ENCODE results near the gene SLC13A3. TPM values are rescaled to one million over a fixed set of nuclear protein-coding genes. Genes with fewer than 3 reads are reported as not detected.

The SLC13A3 gene
- total and polyA plus RNA-seq, 2 donors (not counting 3 experiments of a cell fraction or from before 2014, with no cell fraction given): 0.11 to 0.40 TPM

DNA sequence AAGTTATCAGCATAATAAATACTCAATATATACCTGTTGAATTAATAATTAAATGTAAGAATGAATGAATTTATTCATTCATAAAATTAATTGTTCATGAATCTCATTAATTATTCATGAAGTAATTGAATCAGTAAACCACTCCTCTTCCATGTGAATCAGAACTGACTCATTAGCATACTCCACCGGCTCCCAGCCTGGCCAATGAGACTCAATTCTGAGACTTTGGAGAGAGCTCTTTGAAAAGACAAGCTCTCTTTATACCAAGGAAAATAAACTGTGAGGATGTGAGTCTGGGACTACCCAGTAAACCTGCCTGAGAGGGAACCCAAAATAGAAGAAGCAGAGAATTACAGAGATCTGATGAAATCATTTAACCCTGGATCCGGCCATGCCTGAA is 49.8 kb upstream of the SLC13A3 start:
- no TSS peak for BruUV-seq (replicated peaks)
- Histone ChIP-seq H4K20me1 (replicated peaks; ENCODE audit: control insufficient read depth, extremely low read depth, insufficient read depth, low read length) (no peaks in the 10 kb centered on the region), H3K27ac (ENCODE audit: insufficient read depth, low read depth, low read length) (no peak overlapping the region), H3K9me3 (replicated peaks; ENCODE audit: control insufficient read depth, insufficient read depth, low read length) (no peaks in the 10 kb centered on the region), H3K36me3 (ENCODE audit: control insufficient read depth in 2 of 2, extremely low read depth in 1 of 2, insufficient read depth in 2 of 2, low read length in 2 of 2) (no peaks in the 10 kb centered on the region), H3K9me1 (replicated peaks; ENCODE audit: control insufficient read depth, extremely low read depth, insufficient read depth, low read length) (no peaks in the 10 kb centered on the region), H3K4me1 (ENCODE audit: control insufficient read depth, extremely low read depth, insufficient read depth, low read length) (no peaks in the 10 kb centered on the region), H3K79me2 (ENCODE audit: control insufficient read depth, insufficient read depth, low read length) (no peaks in the 10 kb centered on the region), H2AFZ (ENCODE audit: low read depth, low read length) (no peak overlapping the region), H3K9ac (replicated peaks; ENCODE audit: extremely low read depth, insufficient read depth, low read length) (no peak overlapping the region), H3K4me3 (replicated peaks in 1 of 3; ENCODE audit: insufficient read depth in 1 of 3, low read depth in 1 of 3, low read length in 3 of 3) (no peak overlapping the region), H3K4me2 (ENCODE audit: insufficient read depth, low read length) (no peak overlapping the region), H3K27me3 (ENCODE audit: control insufficient read depth in 2 of 2, insufficient read depth in 2 of 2, low read length in 2 of 2) (peaks cover 7 to 9% of the 10 kb centered on the region in 2 experiments)
- intact Hi-C loops (cut with micrococcal nuclease) (no loop called here), dilution Hi-C loops (cut with MboI; ENCODE audit: extremely low pct_ligation_motif_present, low sequenced_read_pairs) (no loop called here)
- no peak for FAIRE-seq
- CTCF ChIA-PET: interaction anchor here (1.0 kb wide), 1 partner anchor 21 kb away, joined by 3 read pairs; no protein-coding TSS in a partner anchor
- POLR2A ChIA-PET: no interaction called here
- TF ChIP-seq CTCF (IDR thresholded peaks at IDR 0.05; ENCODE audit: extremely low read depth in 1 of 2, insufficient read depth in 1 of 2, low read depth in 1 of 2, low read length in 2 of 2) (no peak), EZH2 (IDR thresholded peaks at IDR 0.05; ENCODE audit: borderline replicate concordance, low read depth, low read length, severe bottlenecking) (no peak), JUN (IDR thresholded peaks at IDR 0.05; ENCODE audit: borderline replicate concordance, insufficient read depth, insufficient read length, low read depth) (no peak), GATA2 (IDR thresholded peaks at IDR 0.05; ENCODE audit: insufficient read depth, insufficient read length, low read depth, low read length) (no peak), POLR2A (IDR thresholded peaks at IDR 0.05; ENCODE audit: low read depth, low read length) (no peak), FOS (IDR thresholded peaks at IDR 0.05; ENCODE audit: borderline replicate concordance, insufficient read depth, low read length) (no peak), MAX (IDR thresholded peaks at IDR 0.05; ENCODE audit: insufficient read depth, insufficient read length) (no peak), MYC (IDR thresholded peaks at IDR 0.05; ENCODE audit: low read depth, low read length) (no peak), POLR2AphosphoS5 (IDR thresholded peaks at IDR 0.05; ENCODE audit: insufficient read depth, low read depth, low read length) (no peak)
- DNase-seq (ENCODE audit: low read depth, low spot score): no peak
